GM12892 (cell line): ENCODE measurements around the gene ADAMTS2.

Experiments used
- POLR2A ChIP-seq: IDR thresholded peaks from 2 replicates; pipeline ENCODE4 v1.6.1; 2011; ENCODE audit warnings: low read depth, low read length, control low read depth
- POLR2AphosphoS5 ChIP-seq: IDR thresholded peaks from 2 replicates; pipeline ENCODE4 v1.6.1; 2011; ENCODE audit warnings: low read depth, low read length, control low read depth

DNA sequence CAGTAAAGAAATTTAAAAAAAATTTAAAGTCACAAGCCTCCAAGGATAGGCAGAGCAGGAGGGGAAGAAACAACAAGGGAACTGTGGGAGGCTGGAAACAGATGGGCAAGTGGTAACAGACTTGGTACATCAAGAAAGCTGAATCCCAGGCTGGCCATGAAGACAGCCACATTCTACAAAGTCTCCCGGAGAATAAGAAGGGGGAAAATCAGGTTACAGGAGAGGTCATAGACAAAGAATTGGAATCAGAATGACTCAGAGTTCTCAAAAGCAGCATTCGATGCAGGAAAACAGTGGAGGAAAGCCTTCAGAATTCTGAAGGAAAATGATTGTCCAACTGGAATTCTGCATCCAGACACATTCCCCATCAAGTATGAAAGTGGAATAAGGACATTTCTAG, 129.7 kb downstream of the ADAMTS2 start:
- TF ChIP-seq POLR2AphosphoS5 (no peak), POLR2A (no peak)
